H1 (cell line): ENCODE results near the gene TMEM185B. TPM values are rescaled to one million over a fixed set of nuclear protein-coding genes. Genes with fewer than 3 reads are reported as not detected.

Experiments used
- polyA plus RNA-seq, 7 experiments: library from polyadenylated mRNA; depleted of rRNA in 3 of 7; stranded (reverse) in 5 of 7; unstranded in 2 of 7; fragments of >200 nt in 5 of 7; fragments of 200-250 nt in 2 of 7; gene quantifications; 1 replicate in 5 of 7; 2 replicates in 1 of 7; 4 replicates in 1 of 7; pipeline versions ENCODE4 v1.2.1 to v1.2.3, GENCODE V29; 2011 to 2013; ENCODE audit warnings: missing spikeins in 2 of 7, mixed read lengths in 2 of 7
- total RNA-seq: library from RNA; stranded (reverse); fragmentation: NEBNext Ultra II Directional; extraction: Animal tissue kit (Norgen Biotek cat#: 25700); gene quantifications from 2 replicates; pipeline ENCODE4 v1.2.1, GENCODE V29; 2021
- TF ChIP-seq, protein P1 (sequence below): fragments of 300-600 bp; sonication (generic); IDR thresholded peaks from 2 replicates; pipeline ENCODE4 v1.7.1; 2012; ENCODE audit warnings: low read length, moderate library complexity, mild to moderate bottlenecking, inconsistent platforms; ENCODE audit not compliant: insufficient replicate concordance

The TMEM185B gene
- total and polyA plus RNA-seq, 2 of the 8 experiments (the other 6 are each of a cell fraction or from before 2014, with no cell fraction given) = 13.5 to 14.0 TPM

GRCh38 chr2:120254178-120254577 is 31.0 kb upstream of the TMEM185B start (continued):
- TF ChIP-seq, protein P1, sequence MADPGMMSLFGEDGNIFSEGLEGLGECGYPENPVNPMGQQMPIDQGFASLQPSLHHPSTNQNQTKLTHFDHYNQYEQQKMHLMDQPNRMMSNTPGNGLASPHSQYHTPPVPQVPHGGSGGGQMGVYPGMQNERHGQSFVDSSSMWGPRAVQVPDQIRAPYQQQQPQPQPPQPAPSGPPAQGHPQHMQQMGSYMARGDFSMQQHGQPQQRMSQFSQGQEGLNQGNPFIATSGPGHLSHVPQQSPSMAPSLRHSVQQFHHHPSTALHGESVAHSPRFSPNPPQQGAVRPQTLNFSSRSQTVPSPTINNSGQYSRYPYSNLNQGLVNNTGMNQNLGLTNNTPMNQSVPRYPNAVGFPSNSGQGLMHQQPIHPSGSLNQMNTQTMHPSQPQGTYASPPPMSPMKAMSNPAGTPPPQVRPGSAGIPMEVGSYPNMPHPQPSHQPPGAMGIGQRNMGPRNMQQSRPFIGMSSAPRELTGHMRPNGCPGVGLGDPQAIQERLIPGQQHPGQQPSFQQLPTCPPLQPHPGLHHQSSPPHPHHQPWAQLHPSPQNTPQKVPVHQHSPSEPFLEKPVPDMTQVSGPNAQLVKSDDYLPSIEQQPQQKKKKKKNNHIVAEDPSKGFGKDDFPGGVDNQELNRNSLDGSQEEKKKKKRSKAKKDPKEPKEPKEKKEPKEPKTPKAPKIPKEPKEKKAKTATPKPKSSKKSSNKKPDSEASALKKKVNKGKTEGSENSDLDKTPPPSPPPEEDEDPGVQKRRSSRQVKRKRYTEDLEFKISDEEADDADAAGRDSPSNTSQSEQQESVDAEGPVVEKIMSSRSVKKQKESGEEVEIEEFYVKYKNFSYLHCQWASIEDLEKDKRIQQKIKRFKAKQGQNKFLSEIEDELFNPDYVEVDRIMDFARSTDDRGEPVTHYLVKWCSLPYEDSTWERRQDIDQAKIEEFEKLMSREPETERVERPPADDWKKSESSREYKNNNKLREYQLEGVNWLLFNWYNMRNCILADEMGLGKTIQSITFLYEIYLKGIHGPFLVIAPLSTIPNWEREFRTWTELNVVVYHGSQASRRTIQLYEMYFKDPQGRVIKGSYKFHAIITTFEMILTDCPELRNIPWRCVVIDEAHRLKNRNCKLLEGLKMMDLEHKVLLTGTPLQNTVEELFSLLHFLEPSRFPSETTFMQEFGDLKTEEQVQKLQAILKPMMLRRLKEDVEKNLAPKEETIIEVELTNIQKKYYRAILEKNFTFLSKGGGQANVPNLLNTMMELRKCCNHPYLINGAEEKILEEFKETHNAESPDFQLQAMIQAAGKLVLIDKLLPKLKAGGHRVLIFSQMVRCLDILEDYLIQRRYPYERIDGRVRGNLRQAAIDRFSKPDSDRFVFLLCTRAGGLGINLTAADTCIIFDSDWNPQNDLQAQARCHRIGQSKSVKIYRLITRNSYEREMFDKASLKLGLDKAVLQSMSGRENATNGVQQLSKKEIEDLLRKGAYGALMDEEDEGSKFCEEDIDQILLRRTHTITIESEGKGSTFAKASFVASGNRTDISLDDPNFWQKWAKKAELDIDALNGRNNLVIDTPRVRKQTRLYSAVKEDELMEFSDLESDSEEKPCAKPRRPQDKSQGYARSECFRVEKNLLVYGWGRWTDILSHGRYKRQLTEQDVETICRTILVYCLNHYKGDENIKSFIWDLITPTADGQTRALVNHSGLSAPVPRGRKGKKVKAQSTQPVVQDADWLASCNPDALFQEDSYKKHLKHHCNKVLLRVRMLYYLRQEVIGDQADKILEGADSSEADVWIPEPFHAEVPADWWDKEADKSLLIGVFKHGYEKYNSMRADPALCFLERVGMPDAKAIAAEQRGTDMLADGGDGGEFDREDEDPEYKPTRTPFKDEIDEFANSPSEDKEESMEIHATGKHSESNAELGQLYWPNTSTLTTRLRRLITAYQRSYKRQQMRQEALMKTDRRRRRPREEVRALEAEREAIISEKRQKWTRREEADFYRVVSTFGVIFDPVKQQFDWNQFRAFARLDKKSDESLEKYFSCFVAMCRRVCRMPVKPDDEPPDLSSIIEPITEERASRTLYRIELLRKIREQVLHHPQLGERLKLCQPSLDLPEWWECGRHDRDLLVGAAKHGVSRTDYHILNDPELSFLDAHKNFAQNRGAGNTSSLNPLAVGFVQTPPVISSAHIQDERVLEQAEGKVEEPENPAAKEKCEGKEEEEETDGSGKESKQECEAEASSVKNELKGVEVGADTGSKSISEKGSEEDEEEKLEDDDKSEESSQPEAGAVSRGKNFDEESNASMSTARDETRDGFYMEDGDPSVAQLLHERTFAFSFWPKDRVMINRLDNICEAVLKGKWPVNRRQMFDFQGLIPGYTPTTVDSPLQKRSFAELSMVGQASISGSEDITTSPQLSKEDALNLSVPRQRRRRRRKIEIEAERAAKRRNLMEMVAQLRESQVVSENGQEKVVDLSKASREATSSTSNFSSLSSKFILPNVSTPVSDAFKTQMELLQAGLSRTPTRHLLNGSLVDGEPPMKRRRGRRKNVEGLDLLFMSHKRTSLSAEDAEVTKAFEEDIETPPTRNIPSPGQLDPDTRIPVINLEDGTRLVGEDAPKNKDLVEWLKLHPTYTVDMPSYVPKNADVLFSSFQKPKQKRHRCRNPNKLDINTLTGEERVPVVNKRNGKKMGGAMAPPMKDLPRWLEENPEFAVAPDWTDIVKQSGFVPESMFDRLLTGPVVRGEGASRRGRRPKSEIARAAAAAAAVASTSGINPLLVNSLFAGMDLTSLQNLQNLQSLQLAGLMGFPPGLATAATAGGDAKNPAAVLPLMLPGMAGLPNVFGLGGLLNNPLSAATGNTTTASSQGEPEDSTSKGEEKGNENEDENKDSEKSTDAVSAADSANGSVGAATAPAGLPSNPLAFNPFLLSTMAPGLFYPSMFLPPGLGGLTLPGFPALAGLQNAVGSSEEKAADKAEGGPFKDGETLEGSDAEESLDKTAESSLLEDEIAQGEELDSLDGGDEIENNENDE = no peak
